ENCODE data around the gene AAK1.
"Not testable (repeated sequence)": the region's sequence is repeated elsewhere in the genome, so short reads cannot be mapped to it uniquely, and the experiment has no call there.

Gene AAK1

DNA sequence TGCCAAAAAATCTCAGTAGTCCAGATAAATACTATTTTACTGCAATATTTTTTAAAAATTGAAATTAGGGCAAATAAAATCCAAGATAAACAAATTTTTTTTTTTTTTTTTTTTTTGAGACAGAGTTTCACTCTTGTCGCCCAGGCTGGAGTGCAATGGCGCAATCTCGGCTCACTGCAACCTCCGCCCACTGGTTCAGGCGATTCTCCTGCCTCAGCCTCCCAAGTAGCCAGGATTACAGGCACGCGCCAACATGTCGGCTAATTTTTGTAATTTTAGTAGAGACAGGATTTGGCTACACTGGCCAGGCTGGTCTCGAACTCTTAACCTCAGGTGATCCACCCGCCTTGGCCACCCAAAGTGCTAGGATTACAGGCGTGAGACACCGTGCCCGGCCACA is 68.2 kb downstream of the AAK1 start:
- not testable (repeated sequence) for DNase-seq (ENCODE audit: low read depth in 2 of 2)

DNA sequence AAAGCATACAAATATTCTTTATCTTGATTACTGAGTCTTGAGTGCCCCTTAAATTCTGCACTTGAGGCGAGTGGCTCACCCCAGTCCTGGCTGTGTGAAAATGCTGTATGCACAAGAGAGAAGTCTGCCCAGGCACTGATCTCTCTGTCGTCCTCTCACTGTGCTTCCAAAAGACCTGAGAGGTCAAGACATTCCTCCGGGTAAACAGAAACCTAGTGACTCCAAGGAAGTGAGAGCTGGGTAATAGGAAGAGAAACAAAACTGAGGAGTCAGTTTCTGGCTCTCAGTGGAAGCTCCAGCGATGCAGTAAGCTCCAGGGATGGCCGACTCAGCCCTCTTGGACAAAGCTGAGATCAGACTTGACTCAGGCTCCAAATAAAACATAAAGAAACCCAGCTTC is 70.9 kb downstream of the AAK1 start:
- DNase-seq (ENCODE audit: low read depth in 2 of 2) = no peak

- DNase-seq (ENCODE audit: low read depth in 2 of 2) = no peak
Observed at GRCh38 chr2:69571189-69571588, 72.3 kb downstream of the AAK1 start.

GRCh38 chr2:69570474-69570873 is 73.1 kb downstream of the AAK1 start:
- no peak for DNase-seq (ENCODE audit: low read depth in 2 of 2)

- DNase-seq (ENCODE audit: low read depth in 2 of 2) = no peak
Observed at GRCh38 chr2:69567909-69568300, 75.6 kb downstream of the AAK1 start.

DNA sequence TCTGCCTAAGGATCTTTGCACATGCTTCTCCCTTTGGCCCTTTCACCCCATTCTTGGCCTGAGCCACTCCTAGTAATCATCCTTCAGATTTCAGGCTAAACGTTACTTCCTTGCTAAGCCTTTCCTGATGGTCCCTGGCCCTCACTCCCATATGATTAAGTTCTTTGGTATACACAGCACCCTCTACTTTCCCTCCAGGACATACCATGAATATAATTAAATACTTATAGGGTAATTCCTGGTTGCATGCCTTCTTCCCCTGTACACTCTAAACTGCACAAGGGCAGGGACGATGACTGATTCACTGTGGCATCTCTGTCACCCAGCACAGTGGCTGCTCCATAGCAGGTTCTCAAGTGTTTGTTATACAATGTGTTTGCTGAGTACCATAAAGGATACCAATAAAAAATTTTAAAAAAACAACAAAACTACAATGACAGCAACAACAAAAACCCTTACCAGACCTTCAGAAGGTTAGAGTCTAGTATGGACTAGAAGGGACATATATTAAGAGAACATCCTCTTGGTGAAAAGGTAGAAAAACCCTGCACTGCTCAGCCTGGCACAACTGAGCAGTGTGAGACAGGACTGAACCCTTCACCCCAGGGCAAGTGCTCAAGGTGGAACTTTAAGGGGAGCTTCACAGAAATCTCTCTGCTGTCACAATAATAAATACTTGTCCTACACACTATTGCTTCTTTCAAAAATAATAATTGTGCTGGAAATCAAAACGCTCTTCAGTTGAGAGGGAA is 76.2 kb downstream of the AAK1 start:
- DNase-seq (ENCODE audit: low read depth in 2 of 2) = no peak

DNA sequence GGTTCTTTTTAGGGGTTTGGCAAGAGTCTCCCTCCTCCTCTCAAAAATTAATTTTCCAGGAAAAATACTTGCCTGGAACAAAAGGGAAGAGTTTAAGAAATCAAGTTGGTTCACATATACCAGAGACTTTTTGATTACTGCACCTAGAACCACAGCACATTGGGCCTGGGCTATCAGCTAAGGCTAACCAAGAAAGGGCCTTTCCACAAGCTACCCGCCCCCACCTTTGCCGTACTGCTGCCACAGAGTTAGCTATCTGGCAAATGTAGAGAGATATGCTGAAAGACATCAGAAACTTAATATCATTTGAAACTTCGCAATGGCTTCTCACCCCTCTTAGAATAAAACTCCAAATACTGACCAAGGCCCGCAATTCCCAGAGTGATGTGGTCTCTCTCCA is 76.9 kb downstream of the AAK1 start:
- peak in 1 of 2 donors; percentile 18 for DNase-seq (ENCODE audit: low read depth in 2 of 2)

- DNase-seq (ENCODE audit: low read depth in 2 of 2) = peak; percentile 53 to 65
Observed at GRCh38 chr2:69565431-69565839, 78.1 kb downstream of the AAK1 start.

- no peak for DNase-seq (ENCODE audit: low read depth in 2 of 2)
Observed at GRCh38 chr2:69564604-69565003, 78.9 kb downstream of the AAK1 start.

DNA sequence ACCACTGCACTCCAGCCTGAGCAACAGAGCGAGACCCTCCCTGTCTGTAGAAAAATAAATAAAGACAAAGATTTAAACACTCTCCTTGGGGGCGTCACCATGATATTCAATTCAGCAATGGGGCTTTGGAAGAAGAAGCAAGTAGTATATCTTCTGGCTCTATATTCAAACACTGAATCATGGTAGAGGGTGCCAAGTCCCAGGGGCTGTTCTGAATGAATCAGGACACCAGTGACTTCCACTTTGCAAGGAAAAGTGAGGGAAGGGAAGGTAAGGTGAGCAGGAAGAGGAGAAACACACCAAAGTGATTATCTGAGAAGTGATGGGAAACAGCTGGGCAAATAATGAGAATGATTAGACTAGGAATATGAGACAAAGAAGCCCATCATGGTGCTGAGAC is 80.5 kb downstream of the AAK1 start:
- DNase-seq (ENCODE audit: low read depth in 2 of 2) = no peak

- no peak for DNase-seq (ENCODE audit: low read depth in 2 of 2)
Observed at GRCh38 chr2:69561101-69561500, 82.4 kb downstream of the AAK1 start.

DNA sequence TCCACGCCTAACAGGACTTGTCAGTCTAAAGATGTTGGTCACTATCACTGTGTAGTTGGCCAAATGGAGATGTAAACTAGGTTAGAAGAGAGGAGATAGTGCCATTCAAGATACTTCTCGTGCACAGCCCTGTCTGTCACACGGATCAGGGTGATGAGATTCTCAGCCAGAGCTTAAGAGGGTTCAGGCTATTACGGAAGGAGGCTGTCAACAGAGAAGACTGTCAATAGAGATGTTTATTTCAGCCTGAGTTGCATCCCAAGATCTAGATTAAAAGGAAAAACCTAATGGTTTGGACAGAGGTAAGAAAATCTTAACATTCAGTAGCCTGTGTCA is 83.4 kb downstream of the AAK1 start:
- DNase-seq (ENCODE audit: low read depth in 2 of 2) = no peak

DNA sequence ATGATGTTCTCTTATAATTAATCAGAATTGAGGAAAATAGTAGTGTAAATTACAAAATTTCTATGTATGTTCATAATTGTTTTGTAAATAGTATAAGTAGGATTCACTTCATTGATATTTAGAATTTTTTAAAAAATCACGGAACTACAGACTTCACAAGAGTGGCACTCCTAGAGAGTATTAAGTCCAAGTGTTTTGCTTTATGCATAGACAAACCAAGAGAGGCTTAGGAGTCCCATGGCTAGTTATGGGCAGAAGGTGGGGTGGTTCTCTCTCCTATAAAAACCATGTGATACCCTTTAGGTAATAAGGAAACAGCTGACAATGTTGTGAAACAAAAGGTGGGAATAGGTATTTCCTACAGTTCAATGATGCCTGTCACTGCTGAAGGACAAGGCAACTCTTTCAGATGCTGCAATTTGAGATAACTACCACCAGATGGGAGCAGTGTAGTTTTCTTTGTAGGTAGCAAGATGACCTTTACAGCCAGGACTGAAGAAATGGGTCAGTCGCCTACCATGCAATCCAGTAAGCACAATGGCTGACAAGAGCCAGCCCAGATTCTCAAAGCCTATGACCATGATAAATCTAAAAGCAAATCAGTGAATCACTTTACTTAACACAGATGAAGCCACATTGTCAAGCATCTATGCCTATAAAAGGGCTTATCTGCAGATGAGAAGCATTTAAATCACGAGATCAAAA is 83.9 kb downstream of the AAK1 start:
- no peak for DNase-seq (ENCODE audit: low read depth in 2 of 2)

- DNase-seq (ENCODE audit: low read depth in 2 of 2) = no peak
Observed at GRCh38 chr2:69556008-69556407, 87.5 kb downstream of the AAK1 start.

- DNase-seq (ENCODE audit: low read depth in 2 of 2) = no peak
Observed at GRCh38 chr2:69554981-69555380, 88.6 kb downstream of the AAK1 start.

GRCh38 chr2:69554568-69554967 is 89.0 kb downstream of the AAK1 start:
- DNase-seq (ENCODE audit: low read depth in 2 of 2) = no peak

GRCh38 chr2:69553991-69554390 is 89.5 kb downstream of the AAK1 start:
- DNase-seq (ENCODE audit: low read depth in 2 of 2) = no peak

DNA sequence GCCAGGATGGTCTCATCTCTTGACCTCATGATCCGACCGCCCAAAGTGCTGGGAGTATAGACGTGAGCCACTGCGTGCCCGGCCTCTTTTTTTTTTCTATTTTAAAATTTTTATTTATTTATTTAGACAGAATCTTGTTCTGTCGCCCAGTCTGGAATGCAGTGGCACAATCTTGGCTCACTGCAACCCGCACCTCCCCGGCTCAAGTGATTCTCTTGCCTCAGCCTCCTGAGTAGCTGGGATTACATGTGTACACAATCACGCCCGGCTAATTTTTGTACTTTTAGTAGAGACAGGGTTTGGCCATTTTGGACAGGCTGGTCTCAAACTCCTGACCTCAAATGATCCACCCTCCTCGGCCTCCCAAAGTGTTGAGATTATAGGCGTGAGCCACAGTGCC is 93.0 kb downstream of the AAK1 start:
- not testable (repeated sequence) for DNase-seq (ENCODE audit: low read depth in 2 of 2)

GRCh38 chr2:69549421-69549820 is 94.1 kb downstream of the AAK1 start:
- no peak for DNase-seq (ENCODE audit: low read depth in 2 of 2)

DNA sequence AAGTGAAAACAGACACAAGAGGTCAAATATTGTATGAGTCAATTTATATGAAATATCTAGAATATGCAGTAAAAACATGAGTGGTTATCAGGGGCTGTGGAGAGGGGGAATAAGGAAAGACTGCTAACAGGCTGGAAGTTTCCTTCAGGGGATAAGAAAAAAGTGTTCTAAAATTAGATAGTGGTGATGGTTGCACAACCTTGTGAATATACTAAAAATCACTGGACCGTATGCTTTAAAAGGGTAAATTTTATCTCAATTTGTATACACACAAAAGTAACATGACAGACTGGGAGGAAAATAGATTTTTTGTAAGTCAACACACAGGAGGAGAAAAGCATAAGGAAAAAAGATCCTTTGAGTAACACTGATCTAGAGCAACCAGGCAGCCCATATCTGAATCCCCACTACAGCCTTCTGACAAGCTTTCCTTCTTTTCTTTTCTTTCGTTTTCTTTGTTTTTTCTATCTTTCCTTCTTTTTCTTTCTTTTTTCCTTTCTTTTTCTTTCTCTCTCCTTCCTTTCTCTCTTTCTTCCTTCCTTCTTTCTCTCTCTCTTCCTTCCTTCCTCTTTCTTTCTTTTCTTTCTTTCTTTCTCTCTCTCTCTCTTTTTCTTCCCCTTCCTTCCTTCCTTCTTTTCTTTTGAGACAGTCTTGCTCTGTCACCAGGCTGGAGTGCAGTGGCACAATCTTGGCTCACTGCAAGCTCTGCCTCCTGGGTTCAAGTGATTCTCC is 95.4 kb downstream of the AAK1 start:
- DNase-seq (ENCODE audit: low read depth in 2 of 2) = no peak

DNA sequence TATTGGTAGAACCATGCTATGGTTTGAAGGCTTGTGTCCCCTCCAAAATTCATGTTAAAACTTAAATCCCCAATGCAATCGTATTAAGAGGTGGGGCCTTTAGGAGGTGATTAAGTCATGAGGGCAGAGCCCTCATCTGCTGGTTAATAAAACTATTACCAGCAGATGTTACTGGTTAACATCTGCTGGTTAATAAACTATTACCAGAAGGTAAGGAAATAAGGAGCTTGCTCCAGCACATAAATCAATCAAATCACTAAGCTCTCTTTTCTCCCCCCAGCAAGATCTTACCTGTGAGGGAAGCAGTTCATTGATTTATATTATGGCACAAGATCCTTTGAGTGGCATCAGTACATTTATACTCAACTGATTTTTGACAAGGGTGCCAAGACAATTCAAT is 96.9 kb downstream of the AAK1 start:
- no peak for DNase-seq (ENCODE audit: low read depth in 2 of 2)

DNA sequence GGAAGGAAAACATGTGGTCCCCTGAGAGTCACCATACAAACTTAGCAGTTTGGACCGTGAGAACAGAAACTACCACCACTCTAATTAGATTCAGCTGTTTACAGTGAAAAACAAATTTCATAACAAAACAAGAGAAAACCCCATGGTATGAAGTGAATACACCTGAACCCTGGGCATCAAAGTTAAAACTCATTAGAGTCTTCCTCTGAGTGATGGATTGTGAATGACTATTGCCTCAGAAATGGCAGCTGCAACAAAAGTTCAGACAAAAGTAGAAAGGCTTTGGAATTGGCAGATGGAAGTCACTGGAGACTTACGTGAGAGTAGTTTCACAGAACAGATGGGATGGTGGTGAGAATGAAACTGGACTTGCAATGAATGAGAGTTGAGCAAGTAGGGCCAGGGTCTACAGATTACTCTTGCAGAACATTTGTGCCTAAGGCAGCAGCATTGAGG is 98.0 kb downstream of the AAK1 start:
- no peak for DNase-seq (ENCODE audit: low read depth in 2 of 2)

- no peak for DNase-seq (ENCODE audit: low read depth in 2 of 2)
Observed at GRCh38 chr2:69544951-69545350, 98.6 kb downstream of the AAK1 start.
